HepG2 (cell line): ENCODE results near the gene MAMDC2. TPM values are rescaled to one million over a fixed set of nuclear protein-coding genes. Genes with fewer than 3 reads are reported as not detected.
A peak's percentile ranks its signal among the peaks of the same experiment; 100 is the strongest.

ENCODE experiments used
- ERF ChIP-seq: IDR thresholded peaks from 2 replicates; pipeline ENCODE4 v1.6.1; 2018; ENCODE audit warnings: missing biosample characterization, missing genetic modification reagents
- ETV6 ChIP-seq: sonication (generic); formaldehyde crosslinking; conservative IDR thresholded peaks from 2 replicates; pipeline ENCODE4 v1.4.0; 2020; ENCODE audit warnings: missing genetic modification reagents
- KLF11 ChIP-seq: IDR thresholded peaks from 2 replicates; pipeline ENCODE4 v1.6.1; 2016; ENCODE audit warnings: missing compliant biosample characterization
- MZF1 ChIP-seq: sonication (generic); formaldehyde crosslinking; IDR thresholded peaks from 2 replicates; pipeline ENCODE4 v1.8.1; 2023; ENCODE audit warnings: mild to moderate bottlenecking, missing genetic modification reagents, borderline replicate concordance
- REL ChIP-seq: sonication (generic); formaldehyde crosslinking; conservative IDR thresholded peaks from 2 replicates; pipeline ENCODE4 v1.8.0; 2022; ENCODE audit warnings: mild to moderate bottlenecking, missing genetic modification reagents, moderate library complexity
- TEAD3 ChIP-seq: optimal IDR thresholded peaks from 2 replicates; pipeline ENCODE3; 2016; ENCODE audit warnings: borderline replicate concordance
- ZBTB1 ChIP-seq: sonication (generic); formaldehyde crosslinking; IDR thresholded peaks from 2 replicates; pipeline ENCODE4 v1.4.0; 2020; ENCODE audit warnings: missing genetic modification reagents, borderline replicate concordance
- ZBTB20 ChIP-seq: sonication (generic); formaldehyde crosslinking; IDR thresholded peaks from 2 replicates; pipeline ENCODE4 v1.8.1; 2023; ENCODE audit warnings: missing genetic modification reagents, low read depth, mild to moderate bottlenecking, borderline replicate concordance
- ZBTB39 ChIP-seq: sonication (generic); formaldehyde crosslinking; IDR thresholded peaks from 2 replicates; pipeline ENCODE4 v1.5.0; 2020; ENCODE audit warnings: missing genetic modification reagents
- ZFYVE20 ChIP-seq: sonication (generic); formaldehyde crosslinking; IDR thresholded peaks from 2 replicates; pipeline ENCODE4 v1.8.0; 2023; ENCODE audit warnings: low read depth, mild to moderate bottlenecking, moderate library complexity, missing genetic modification reagents, borderline replicate concordance
- ZNF143 ChIP-seq: sonication (generic); formaldehyde crosslinking; IDR thresholded peaks from 2 replicates; pipeline ENCODE4 v1.4.0; 2020; ENCODE audit warnings: missing genetic modification reagents
- ZNF354B ChIP-seq: sonication (generic); formaldehyde crosslinking; IDR thresholded peaks from 2 replicates; pipeline ENCODE4 v1.8.0; 2022; ENCODE audit warnings: mild to moderate bottlenecking, missing genetic modification reagents
- ZNF644 ChIP-seq: IDR thresholded peaks from 2 replicates; pipeline ENCODE4 v1.6.1; 2016; ENCODE audit warnings: low read depth
- ZNF761 ChIP-seq: sonication (generic); formaldehyde crosslinking; conservative IDR thresholded peaks from 2 replicates; pipeline ENCODE4 v1.4.0; 2020; ENCODE audit warnings: mild to moderate bottlenecking, missing genetic modification reagents
- polyA plus RNA-seq, 8 experiments: library from polyadenylated mRNA; depleted of rRNA in 3 of 8; stranded (reverse) in 7 of 8; unstranded in 1 of 8; fragments of >200 nt; fragmentation: Illumina TruSeq in 4 of 8; extraction: Trizol in 4 of 8; gene quantifications; 2 replicates each; pipeline versions ENCODE4 v1.2.1 to v1.2.3, GENCODE V29; 2011 to 2016; ENCODE audit warnings: low read depth in 4 of 8, missing spikeins in 1 of 8, mixed read lengths in 1 of 8; ENCODE audit not compliant: insufficient read depth in 1 of 8
- total RNA-seq, 5 experiments: library from RNA; depleted of rRNA; stranded (reverse); fragments of >200 nt; fragmentation: Illumina TruSeq; extraction: Trizol; gene quantifications; 2 replicates each; pipeline ENCODE4 v1.2.3, GENCODE V29; 2016; ENCODE audit warnings: low read depth in 1 of 5
- TF ChIP-seq, protein P1 (sequence below): sonication (generic); formaldehyde crosslinking; IDR thresholded peaks from 2 replicates; pipeline ENCODE4 v1.4.0; 2020; ENCODE audit warnings: missing genetic modification reagents
- TF ChIP-seq, protein P2 (sequence below): sonication (generic); formaldehyde crosslinking; IDR thresholded peaks from 2 replicates; pipeline ENCODE4 v1.8.1; 2023; ENCODE audit warnings: mild to moderate bottlenecking, missing genetic modification reagents
- TF ChIP-seq, protein P3 (sequence below): sonication (generic); formaldehyde crosslinking; IDR thresholded peaks from 2 replicates; pipeline ENCODE4 v1.5.1; 2020; ENCODE audit warnings: mild to moderate bottlenecking, missing genetic modification reagents, moderate library complexity
- TF ChIP-seq, protein P4 (sequence below): sonication (generic); formaldehyde crosslinking; IDR thresholded peaks from 2 replicates; pipeline ENCODE4 v1.9.0; 2022; ENCODE audit warnings: missing genetic modification reagents, mild to moderate bottlenecking, borderline replicate concordance
- TF ChIP-seq, protein P5 (sequence below): sonication (generic); formaldehyde crosslinking; IDR thresholded peaks from 2 replicates; pipeline ENCODE4 v1.5.0; 2020; ENCODE audit warnings: missing genetic modification reagents

The MAMDC2 gene
- total and polyA plus RNA-seq, 2 of the 13 experiments (the other 11 are each of a cell fraction or from before 2014, with no cell fraction given), result not detected

DNA sequence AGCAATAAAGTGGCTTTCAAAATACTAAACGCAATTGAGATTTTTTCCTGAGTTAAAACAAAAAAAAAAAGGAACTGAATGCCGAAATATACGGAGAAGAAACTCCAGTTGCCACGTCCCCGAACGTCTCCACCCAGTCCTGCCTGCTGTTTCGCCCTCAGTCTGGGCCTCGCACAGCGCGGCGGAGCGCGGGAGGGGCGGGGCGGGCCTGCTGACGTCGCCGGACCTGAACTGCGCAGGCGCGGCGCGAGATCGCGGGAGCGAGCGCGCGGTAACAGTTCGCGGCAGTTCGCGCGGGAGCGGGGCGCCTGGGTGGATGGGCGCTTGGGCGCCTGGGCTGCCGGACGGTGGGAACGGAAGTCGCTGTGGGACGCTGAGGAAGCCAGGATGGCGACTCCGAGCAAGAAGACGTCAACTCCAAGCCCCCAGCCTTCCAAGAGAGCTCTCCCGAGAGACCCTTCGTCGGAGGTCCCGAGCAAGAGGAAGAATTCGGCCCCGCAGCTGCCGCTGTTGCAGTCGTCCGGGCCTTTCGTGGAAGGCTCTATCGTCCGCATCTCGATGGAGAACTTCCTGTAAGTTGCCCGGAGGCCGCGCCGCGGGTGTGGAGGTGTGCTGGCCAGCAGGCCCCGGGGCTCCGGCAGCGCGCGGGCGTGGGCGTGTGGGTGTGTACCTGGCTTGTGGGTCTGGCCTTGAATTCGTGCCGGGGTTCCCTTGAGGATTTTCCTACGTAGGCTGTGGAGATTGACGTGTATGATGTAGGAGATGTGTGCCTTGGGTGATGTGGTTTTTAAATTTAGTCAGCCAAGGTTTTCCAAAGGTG, 215.3 kb downstream of the MAMDC2 start, which contains the start of gene SMC5 (continued):
- TF ChIP-seq, protein P1, sequence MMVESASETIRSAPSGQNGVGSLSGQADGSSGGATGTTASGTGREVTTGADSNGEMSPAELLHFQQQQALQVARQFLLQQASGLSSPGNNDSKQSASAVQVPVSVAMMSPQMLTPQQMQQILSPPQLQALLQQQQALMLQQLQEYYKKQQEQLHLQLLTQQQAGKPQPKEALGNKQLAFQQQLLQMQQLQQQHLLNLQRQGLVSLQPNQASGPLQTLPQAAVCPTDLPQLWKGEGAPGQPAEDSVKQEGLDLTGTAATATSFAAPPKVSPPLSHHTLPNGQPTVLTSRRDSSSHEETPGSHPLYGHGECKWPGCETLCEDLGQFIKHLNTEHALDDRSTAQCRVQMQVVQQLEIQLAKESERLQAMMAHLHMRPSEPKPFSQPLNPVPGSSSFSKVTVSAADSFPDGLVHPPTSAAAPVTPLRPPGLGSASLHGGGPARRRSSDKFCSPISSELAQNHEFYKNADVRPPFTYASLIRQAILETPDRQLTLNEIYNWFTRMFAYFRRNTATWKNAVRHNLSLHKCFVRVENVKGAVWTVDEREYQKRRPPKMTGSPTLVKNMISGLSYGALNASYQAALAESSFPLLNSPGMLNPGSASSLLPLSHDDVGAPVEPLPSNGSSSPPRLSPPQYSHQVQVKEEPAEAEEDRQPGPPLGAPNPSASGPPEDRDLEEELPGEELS, result peak; percentile 26; the same call in 1 of the 2 replicates
- TF ChIP-seq, protein P2, sequence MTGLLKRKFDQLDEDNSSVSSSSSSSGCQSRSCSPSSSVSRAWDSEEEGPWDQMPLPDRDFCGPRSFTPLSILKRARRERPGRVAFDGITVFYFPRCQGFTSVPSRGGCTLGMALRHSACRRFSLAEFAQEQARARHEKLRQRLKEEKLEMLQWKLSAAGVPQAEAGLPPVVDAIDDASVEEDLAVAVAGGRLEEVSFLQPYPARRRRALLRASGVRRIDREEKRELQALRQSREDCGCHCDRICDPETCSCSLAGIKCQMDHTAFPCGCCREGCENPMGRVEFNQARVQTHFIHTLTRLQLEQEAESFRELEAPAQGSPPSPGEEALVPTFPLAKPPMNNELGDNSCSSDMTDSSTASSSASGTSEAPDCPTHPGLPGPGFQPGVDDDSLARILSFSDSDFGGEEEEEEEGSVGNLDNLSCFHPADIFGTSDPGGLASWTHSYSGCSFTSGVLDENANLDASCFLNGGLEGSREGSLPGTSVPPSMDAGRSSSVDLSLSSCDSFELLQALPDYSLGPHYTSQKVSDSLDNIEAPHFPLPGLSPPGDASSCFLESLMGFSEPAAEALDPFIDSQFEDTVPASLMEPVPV, result peak; percentile 87
- TF ChIP-seq ERF (CRISPR knock-in tag) (peak; percentile 60; the same call in 1 of the 2 replicates), MZF1 (no peak), ZFYVE20 (no peak), KLF11 (CRISPR knock-in tag) (0 out of 2 replicates have a peak, but pooled peaks have one; percentile 12), TEAD3 (CRISPR knock-in tag) (peak; percentile 48), ZNF761 (peak; percentile 57; the same call in 1 of the 2 replicates), ZBTB20 (CRISPR knock-in tag) (peak; percentile 54), ETV6 (no peak), ZNF354B (0 out of 2 replicates have a peak, but pooled peaks have one; percentile 82), ZNF644 (CRISPR knock-in tag) (no peak), ZBTB39 (CRISPR knock-in tag) (no peak), ZBTB1 (CRISPR knock-in tag) (0 out of 2 replicates have a peak, but pooled peaks have one; percentile 36), REL (peak; percentile 86; the same call in 1 of the 2 replicates), ZNF143 (CRISPR knock-in tag) (peak; percentile 53)
- TF ChIP-seq, protein P3, sequence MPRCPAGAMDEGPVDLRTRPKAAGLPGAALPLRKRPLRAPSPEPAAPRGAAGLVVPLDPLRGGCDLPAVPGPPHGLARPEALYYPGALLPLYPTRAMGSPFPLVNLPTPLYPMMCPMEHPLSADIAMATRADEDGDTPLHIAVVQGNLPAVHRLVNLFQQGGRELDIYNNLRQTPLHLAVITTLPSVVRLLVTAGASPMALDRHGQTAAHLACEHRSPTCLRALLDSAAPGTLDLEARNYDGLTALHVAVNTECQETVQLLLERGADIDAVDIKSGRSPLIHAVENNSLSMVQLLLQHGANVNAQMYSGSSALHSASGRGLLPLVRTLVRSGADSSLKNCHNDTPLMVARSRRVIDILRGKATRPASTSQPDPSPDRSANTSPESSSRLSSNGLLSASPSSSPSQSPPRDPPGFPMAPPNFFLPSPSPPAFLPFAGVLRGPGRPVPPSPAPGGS (CRISPR knock-in tag), result peak; percentile 83
- TF ChIP-seq, protein P4, sequence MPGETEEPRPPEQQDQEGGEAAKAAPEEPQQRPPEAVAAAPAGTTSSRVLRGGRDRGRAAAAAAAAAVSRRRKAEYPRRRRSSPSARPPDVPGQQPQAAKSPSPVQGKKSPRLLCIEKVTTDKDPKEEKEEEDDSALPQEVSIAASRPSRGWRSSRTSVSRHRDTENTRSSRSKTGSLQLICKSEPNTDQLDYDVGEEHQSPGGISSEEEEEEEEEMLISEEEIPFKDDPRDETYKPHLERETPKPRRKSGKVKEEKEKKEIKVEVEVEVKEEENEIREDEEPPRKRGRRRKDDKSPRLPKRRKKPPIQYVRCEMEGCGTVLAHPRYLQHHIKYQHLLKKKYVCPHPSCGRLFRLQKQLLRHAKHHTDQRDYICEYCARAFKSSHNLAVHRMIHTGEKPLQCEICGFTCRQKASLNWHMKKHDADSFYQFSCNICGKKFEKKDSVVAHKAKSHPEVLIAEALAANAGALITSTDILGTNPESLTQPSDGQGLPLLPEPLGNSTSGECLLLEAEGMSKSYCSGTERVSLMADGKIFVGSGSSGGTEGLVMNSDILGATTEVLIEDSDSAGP, result peak; percentile 91
- TF ChIP-seq, protein P5, sequence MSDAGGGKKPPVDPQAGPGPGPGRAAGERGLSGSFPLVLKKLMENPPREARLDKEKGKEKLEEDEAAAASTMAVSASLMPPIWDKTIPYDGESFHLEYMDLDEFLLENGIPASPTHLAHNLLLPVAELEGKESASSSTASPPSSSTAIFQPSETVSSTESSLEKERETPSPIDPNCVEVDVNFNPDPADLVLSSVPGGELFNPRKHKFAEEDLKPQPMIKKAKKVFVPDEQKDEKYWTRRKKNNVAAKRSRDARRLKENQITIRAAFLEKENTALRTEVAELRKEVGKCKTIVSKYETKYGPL (CRISPR knock-in tag), result peak; percentile 54; the same call in 1 of the 2 replicates
